Testis (tissue), 2 donors: ENCODE measurements around the gene MYB.

Source experiments
- POLR2A ChIP-seq: fragments of 450-650 bp; IDR thresholded peaks from one replicate; pipeline ENCODE4 v1.6.1; 2017; ENCODE audit warnings: antibody characterized with exemption, mild to moderate bottlenecking, moderate library complexity
- TF ChIP-seq, protein P1 (sequence below), 3 experiments: fragments of 450-650 bp in 2 of 3; fragments of 200-600 bp in 1 of 3; sonication (generic) in 1 of 3; IDR thresholded peaks; one replicate each; pipeline ENCODE4 v1.5.1; 2016 to 2019; ENCODE audit warnings: antibody characterized with exemption in 3 of 3, mild to moderate bottlenecking in 2 of 3, moderate library complexity in 1 of 3

DNA sequence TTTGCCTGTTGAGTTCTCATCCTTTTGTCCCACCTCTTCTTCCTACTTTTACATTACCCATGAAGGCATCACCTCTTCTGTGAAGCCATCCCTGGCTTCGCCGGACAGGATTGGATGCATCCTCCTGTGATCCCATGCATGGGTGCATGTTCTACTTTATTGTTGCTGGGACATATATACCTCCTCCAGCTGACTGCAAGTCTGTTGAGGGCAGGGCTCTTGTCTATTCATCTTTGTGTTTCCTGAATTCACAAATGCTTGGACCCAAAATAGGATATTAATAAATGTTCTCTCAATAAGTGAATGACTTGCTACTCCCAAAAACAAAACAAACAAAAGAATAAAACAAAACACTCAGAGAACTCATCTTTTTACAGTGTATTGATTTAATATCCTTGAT is 5.1 kb downstream of the MYB start:
- TF ChIP-seq, protein P1, sequence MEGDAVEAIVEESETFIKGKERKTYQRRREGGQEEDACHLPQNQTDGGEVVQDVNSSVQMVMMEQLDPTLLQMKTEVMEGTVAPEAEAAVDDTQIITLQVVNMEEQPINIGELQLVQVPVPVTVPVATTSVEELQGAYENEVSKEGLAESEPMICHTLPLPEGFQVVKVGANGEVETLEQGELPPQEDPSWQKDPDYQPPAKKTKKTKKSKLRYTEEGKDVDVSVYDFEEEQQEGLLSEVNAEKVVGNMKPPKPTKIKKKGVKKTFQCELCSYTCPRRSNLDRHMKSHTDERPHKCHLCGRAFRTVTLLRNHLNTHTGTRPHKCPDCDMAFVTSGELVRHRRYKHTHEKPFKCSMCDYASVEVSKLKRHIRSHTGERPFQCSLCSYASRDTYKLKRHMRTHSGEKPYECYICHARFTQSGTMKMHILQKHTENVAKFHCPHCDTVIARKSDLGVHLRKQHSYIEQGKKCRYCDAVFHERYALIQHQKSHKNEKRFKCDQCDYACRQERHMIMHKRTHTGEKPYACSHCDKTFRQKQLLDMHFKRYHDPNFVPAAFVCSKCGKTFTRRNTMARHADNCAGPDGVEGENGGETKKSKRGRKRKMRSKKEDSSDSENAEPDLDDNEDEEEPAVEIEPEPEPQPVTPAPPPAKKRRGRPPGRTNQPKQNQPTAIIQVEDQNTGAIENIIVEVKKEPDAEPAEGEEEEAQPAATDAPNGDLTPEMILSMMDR (IDR thresholded peaks at IDR 0.05): no peak
- TF ChIP-seq POLR2A: no peak
